Karpas-422 (cell line): Measurements from ENCODE around the gene MGAT5. TPM values are rescaled to one million over a fixed set of nuclear protein-coding genes. Genes with fewer than 3 reads are reported as not detected.

Experiments used
- DNase-seq: peaks from one replicate; pipeline ENCODE4 v3.0.0-alpha.2; 2015
- H2AFZ ChIP-seq: fragments of 200-600 bp; sonication (generic); 2 replicates; pipeline ENCODE4 v1.6.1; 2014; ENCODE audit warnings: antibody characterized with exemption, low read length, mixed read lengths
- H3K27ac ChIP-seq: fragments of 200-600 bp; sonication (generic); 2 replicates; pipeline ENCODE4 v1.5.1; 2014; ENCODE audit warnings: mild to moderate bottlenecking, low read length, moderate library complexity
- H3K27me3 ChIP-seq: fragments of 200-600 bp; sonication (generic); 2 replicates; pipeline ENCODE4 v1.6.1; 2014; ENCODE audit warnings: low read length, mixed read lengths
- H3K36me3 ChIP-seq: fragments of 200-600 bp; sonication (generic); 2 replicates; pipeline ENCODE4 v1.6.1; 2014; ENCODE audit warnings: low read length, mixed read lengths; ENCODE audit not compliant: insufficient read depth
- H3K4me1 ChIP-seq: fragments of 200-600 bp; sonication (generic); 2 replicates; pipeline ENCODE4 v1.6.1; 2014; ENCODE audit warnings: mild to moderate bottlenecking, low read length, mixed read lengths
- H3K4me2 ChIP-seq: fragments of 200-600 bp; sonication (generic); 2 replicates; pipeline ENCODE4 v1.6.1; 2014; ENCODE audit warnings: low read length, low read depth, mild to moderate bottlenecking; ENCODE audit not compliant: poor library complexity, severe bottlenecking
- H3K4me3 ChIP-seq: fragments of 200-600 bp; sonication (generic); 2 replicates; pipeline ENCODE4 v1.5.1; 2014; ENCODE audit warnings: mild to moderate bottlenecking, antibody characterized with exemption, low read length, mixed read lengths
- H3K79me2 ChIP-seq: fragments of 200-600 bp; sonication (generic); 2 replicates; pipeline ENCODE4 v1.6.1; 2014; ENCODE audit warnings: mild to moderate bottlenecking, low read length, mixed read lengths
- H3K9ac ChIP-seq: fragments of 200-600 bp; sonication (generic); 2 replicates; pipeline ENCODE4 v1.6.0; 2014; ENCODE audit warnings: low read length
- H3K9me2 ChIP-seq: fragments of 200-600 bp; sonication (generic), shearing (Covaris generic); replicated peaks from 2 replicates; pipeline ENCODE4 v1.6.0; 2014; ENCODE audit warnings: mild to moderate bottlenecking, low read length, moderate library complexity; ENCODE audit not compliant: insufficient read depth
- H3K9me3 ChIP-seq: fragments of 300-700, 200-600 bp; sonication (generic); 2 replicates; pipeline ENCODE4 v1.6.1; 2014; ENCODE audit warnings: low read length, mixed read lengths
- H4K20me1 ChIP-seq: fragments of 200-600 bp; sonication (generic); 2 replicates; pipeline ENCODE4 v1.6.1; 2014; ENCODE audit warnings: mild to moderate bottlenecking, antibody characterized with exemption, low read length, low read depth; ENCODE audit not compliant: insufficient read depth
- total RNA-seq: library from RNA; depleted of rRNA; stranded (reverse); fragments of >200 nt; shearing (Covaris generic); gene quantifications from 2 replicates; pipeline ENCODE4 v1.2.3, GENCODE V29; 2014; ENCODE audit warnings: low replicate concordance

Gene MGAT5
- total RNA-seq, 1 experiment from 2014 or later, result 22.7 TPM

DNA sequence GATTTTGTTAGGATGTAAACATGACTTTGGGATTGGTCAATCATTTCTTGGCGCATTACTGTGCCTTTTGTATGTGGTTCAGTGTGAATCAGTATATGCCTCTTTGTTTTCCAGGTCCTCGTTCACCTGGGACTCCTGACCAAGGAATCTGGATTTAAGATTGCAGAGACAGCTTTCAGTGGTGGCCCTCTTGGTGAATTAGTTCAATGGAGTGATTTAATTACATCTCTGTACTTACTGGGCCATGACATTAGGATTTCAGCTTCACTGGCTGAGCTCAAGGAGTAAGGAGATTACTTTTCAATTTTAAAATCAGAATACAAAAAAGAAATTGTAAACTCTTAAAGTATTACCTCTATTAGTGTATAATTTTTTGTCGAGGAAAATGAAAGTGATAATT lies 87.6 kb downstream of the MGAT5 start:
- Histone ChIP-seq H3K79me2 (no peaks in the 10 kb centered on the region), H4K20me1 (no peaks in the 10 kb centered on the region), H3K9me3 (no peaks in the 10 kb centered on the region), H3K27ac (no peak overlapping the region), H3K4me1 (peaks cover 17% of the 10 kb centered on the region), H3K4me2 (no peak overlapping the region), H2AFZ (no peak overlapping the region), H3K4me3 (no peak overlapping the region), H3K9me2 (no peaks in the 10 kb centered on the region), H3K27me3 (no peaks in the 10 kb centered on the region), H3K36me3 (no peaks in the 10 kb centered on the region), H3K9ac (no peak overlapping the region)
- no peak for DNase-seq

DNA sequence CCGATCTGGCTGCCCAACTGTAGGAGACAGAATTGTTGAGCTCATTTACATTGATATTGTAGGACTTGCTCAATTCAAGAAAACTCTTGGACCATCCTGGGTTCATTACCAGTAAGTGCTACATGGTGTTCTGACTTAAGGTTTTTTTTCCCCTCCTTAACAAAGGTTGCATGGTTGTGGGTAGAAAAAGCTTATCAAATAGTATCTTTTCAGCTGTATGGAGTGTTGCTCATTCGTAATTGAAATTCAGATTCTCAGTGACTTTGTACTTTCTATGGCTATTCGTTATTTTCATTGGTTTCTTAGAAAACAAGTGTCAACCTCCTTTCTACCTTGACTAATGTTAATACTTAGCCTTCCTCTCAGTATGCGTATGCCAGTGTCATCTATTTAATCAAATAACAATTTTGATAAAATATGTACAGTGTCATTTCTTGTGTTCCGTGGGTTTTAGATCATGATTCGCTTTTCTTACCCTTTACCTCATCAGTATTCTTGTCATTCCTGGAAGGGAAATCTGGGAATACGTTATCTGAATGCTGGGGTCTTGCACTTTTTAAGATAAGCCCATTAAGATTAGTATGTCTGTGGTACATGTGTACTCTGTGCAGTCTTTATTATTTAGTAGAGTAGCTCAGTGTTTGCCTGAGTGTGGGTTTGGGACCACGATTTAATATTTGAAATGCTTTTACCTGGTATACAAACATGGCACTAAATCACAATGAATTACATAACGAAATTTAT lies 91.3 kb downstream of the MGAT5 start:
- Histone ChIP-seq H3K36me3 (no peaks in the 10 kb centered on the region), H3K27ac (no peak overlapping the region), H3K4me1 (no peaks in the 10 kb centered on the region), H3K4me2 (no peak overlapping the region), H3K9me2 (no peaks in the 10 kb centered on the region), H3K4me3 (no peak overlapping the region), H3K9ac (no peak overlapping the region), H3K79me2 (no peaks in the 10 kb centered on the region), H2AFZ (no peak overlapping the region), H3K27me3 (no peaks in the 10 kb centered on the region), H3K9me3 (no peaks in the 10 kb centered on the region), H4K20me1 (no peaks in the 10 kb centered on the region)
- no peak for DNase-seq

DNA sequence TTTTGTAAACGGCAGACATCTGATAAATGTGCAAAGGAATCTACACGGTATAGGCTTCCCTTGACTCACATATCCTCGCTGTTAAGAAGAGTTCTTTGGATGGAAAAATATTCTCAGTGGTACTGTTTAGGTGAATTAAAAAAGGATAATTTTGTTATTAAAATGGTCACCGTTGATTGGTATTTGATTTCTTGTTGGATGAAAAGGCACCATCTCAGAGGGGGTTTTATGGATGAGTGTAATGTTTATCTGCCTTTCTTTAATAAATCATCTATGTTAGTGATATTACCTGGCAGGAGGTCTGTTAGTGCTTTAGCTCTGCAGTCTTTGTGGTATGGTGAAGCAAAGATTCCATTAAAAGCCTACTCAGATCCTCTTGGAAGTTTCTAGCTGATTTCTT lies 92.3 kb downstream of the MGAT5 start:
- no peaks in the 10 kb centered on the region for H3K27me3 ChIP-seq
- H4K20me1 ChIP-seq, result no peaks in the 10 kb centered on the region
- no peaks in the 10 kb centered on the region for H3K79me2 ChIP-seq
- no peaks in the 10 kb centered on the region for H3K9me3 ChIP-seq
- no peak overlapping the region for H2AFZ ChIP-seq
- no peak overlapping the region for H3K9ac ChIP-seq
- no peaks in the 10 kb centered on the region for H3K4me1 ChIP-seq
- no peak for DNase-seq
- H3K36me3 ChIP-seq, result no peaks in the 10 kb centered on the region
- no peak overlapping the region for H3K4me3 ChIP-seq
- H3K4me2 ChIP-seq, result no peak overlapping the region
- H3K9me2 ChIP-seq, result no peaks in the 10 kb centered on the region
- H3K27ac ChIP-seq, result no peak overlapping the region

DNA sequence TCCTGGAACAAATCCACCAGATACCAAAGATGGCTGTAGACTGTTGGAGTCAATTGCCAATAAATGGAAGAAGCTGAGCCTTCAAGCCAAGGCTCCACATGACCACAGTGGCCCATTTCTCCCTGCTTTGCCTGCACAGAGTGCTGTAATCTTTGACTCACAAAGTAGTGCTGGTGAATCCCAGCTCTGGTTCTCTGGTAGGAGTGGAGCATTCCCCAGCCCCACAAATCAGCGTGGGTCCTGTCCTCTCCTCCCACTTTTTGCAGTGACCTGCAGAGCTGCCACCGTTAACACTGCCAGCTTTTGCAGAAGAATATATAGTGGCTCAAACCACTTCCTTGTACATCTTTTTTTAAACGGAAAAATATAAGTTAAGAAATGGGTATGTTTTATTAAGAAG lies 93.9 kb downstream of the MGAT5 start:
- H3K9me2 ChIP-seq, result no peaks in the 10 kb centered on the region
- no peaks in the 10 kb centered on the region for H3K27me3 ChIP-seq
- no peak overlapping the region for H3K9ac ChIP-seq
- H3K79me2 ChIP-seq, result no peaks in the 10 kb centered on the region
- H3K4me1 ChIP-seq, result no peaks in the 10 kb centered on the region
- H3K4me2 ChIP-seq, result no peak overlapping the region
- H4K20me1 ChIP-seq, result no peaks in the 10 kb centered on the region
- no peak for DNase-seq
- H2AFZ ChIP-seq, result no peak overlapping the region
- H3K27ac ChIP-seq, result no peak overlapping the region
- no peaks in the 10 kb centered on the region for H3K9me3 ChIP-seq
- H3K36me3 ChIP-seq, result no peaks in the 10 kb centered on the region
- no peak overlapping the region for H3K4me3 ChIP-seq

DNA sequence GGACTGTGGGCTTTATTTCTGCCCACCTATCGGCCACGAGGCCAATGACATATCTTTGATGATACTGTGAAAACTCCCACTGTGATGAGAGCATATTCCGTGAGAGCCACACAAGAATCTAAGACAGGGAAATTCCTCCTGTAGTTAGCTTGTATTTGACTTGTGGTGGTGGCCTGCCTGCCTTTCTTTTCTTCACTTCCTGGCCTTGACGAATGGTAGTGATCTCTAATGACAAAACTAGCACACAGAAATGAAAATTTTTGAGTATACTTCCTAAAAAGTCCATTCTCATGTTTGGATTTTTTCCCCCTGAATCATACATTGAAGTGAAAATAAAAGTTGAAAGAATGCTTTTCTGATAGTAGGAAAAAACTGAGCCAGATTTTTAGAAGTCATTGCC lies 94.4 kb downstream of the MGAT5 start:
- Histone ChIP-seq H3K27ac (no peak overlapping the region), H4K20me1 (no peaks in the 10 kb centered on the region), H3K9me2 (no peaks in the 10 kb centered on the region), H3K36me3 (no peaks in the 10 kb centered on the region), H3K9me3 (no peaks in the 10 kb centered on the region), H3K9ac (no peak overlapping the region), H3K27me3 (no peaks in the 10 kb centered on the region), H3K79me2 (no peaks in the 10 kb centered on the region), H3K4me3 (no peak overlapping the region), H2AFZ (no peak overlapping the region), H3K4me1 (no peaks in the 10 kb centered on the region), H3K4me2 (no peak overlapping the region)
- DNase-seq, result no peak

DNA sequence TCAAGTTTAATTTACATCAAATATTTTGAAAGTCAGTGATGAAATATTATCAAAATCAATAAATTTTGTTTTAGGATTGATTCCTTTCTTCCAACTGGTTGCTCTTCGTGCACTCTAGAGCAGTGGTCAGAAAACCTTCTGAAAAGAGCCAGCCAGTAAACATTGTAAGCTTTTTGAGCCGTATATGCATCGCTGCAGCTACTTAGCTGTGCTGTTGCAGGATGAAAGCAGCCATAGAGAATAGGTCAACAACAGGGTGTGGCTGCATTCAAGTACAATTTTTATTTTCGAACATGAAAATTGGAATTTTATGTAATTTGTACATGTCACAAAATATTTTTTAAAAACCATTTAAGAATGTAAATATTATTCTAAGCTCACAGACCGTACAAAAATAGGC lies 94.9 kb downstream of the MGAT5 start:
- Histone ChIP-seq H3K4me3 (no peak overlapping the region), H3K9ac (no peak overlapping the region), H3K27me3 (no peaks in the 10 kb centered on the region), H2AFZ (no peak overlapping the region), H3K9me2 (no peaks in the 10 kb centered on the region), H3K4me1 (no peaks in the 10 kb centered on the region), H3K4me2 (no peak overlapping the region), H3K36me3 (no peaks in the 10 kb centered on the region), H4K20me1 (no peaks in the 10 kb centered on the region), H3K79me2 (no peaks in the 10 kb centered on the region), H3K27ac (no peak overlapping the region), H3K9me3 (no peaks in the 10 kb centered on the region)
- no peak for DNase-seq

DNA sequence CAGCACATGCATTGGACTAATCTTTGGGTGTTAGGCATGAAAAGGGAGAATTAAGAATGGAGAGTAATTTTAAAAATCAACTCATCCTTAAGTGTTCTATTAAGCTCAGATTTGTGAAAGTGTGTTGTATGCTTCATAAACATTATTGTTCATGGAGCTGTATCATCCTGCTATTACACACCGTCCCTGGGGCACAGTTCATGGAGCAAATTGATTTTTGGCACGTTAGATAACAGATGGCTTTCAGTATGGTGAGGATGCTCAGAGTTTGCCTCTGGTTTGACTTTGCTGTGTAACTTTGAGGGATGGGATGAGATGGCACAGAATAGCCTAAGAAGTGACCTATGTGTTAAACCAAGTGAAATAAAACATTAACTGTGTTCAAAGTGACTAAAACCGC lies 97.1 kb downstream of the MGAT5 start:
- H3K4me1 ChIP-seq, result no peaks in the 10 kb centered on the region
- H3K79me2 ChIP-seq, result no peaks in the 10 kb centered on the region
- no peaks in the 10 kb centered on the region for H3K27me3 ChIP-seq
- H2AFZ ChIP-seq, result no peak overlapping the region
- no peak overlapping the region for H3K9ac ChIP-seq
- no peaks in the 10 kb centered on the region for H3K9me3 ChIP-seq
- H3K4me2 ChIP-seq, result no peak overlapping the region
- H4K20me1 ChIP-seq, result no peaks in the 10 kb centered on the region
- no peaks in the 10 kb centered on the region for H3K36me3 ChIP-seq
- no peaks in the 10 kb centered on the region for H3K9me2 ChIP-seq
- no peak overlapping the region for H3K4me3 ChIP-seq
- H3K27ac ChIP-seq, result no peak overlapping the region
- DNase-seq, result no peak

DNA sequence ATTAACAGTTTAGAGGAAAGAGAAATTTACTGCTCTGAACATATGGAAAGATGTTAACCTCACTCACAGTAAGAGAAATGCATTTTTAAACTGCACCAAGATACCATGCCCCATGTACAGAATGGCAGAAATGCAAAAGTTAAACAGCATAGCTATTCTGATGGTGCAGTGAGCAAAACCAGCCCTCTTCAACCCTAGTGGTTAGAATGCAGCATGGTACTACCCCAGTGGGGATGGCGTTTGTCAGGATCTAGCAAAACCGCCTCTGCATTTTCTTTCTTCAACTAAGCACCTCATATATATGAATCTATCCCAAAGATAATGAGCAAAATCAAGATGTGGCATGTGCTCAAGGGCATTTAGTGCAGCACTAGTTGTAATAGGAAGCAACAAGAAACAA lies 98.0 kb downstream of the MGAT5 start:
- no peak overlapping the region for H3K27ac ChIP-seq
- no peaks in the 10 kb centered on the region for H3K27me3 ChIP-seq
- H3K4me1 ChIP-seq, result no peaks in the 10 kb centered on the region
- H3K4me2 ChIP-seq, result no peak overlapping the region
- no peak overlapping the region for H3K4me3 ChIP-seq
- no peak overlapping the region for H3K9ac ChIP-seq
- H3K9me2 ChIP-seq, result no peaks in the 10 kb centered on the region
- H2AFZ ChIP-seq, result no peak overlapping the region
- no peaks in the 10 kb centered on the region for H3K79me2 ChIP-seq
- DNase-seq, result no peak
- no peaks in the 10 kb centered on the region for H4K20me1 ChIP-seq
- no peaks in the 10 kb centered on the region for H3K36me3 ChIP-seq
- no peaks in the 10 kb centered on the region for H3K9me3 ChIP-seq
